Omental fat pad (tissue), 4 donors: ENCODE measurements around the gene KLC4. TPM values are rescaled to one million over a fixed set of nuclear protein-coding genes. Genes with fewer than 3 reads are reported as not detected.

Experiments
- ATAC-seq: fragments of 150-250 bp; one replicate; pipeline ENCODE4 v1.9.1; 2016; ENCODE audit warnings: mild to moderate bottlenecking, moderate library complexity; ENCODE audit not compliant: low FRiP score
- DNase-seq: peaks from one replicate; pipeline ENCODE4 v3.0.0-alpha.2; 2019; ENCODE audit warnings: low spot score
- CTCF ChIP-seq, 3 donors: fragments of 450-650 bp; IDR thresholded peaks; one replicate each; pipeline ENCODE4 v1.5.1; 2016 to 2017; ENCODE audit warnings: antibody characterized with exemption in 3 of 3, mild to moderate bottlenecking in 3 of 3, moderate library complexity in 2 of 3
- total RNA-seq, 4 donors: library from RNA; depleted of rRNA; stranded (reverse); fragments of >200 nt; gene quantifications; one replicate each; pipeline ENCODE4 v1.1.0, GENCODE V29; 2016

KLC4 gene
- total RNA-seq, 4 donors from 2014 or later = 15.2 to 21.1 (median 16.5) TPM

GRCh38 chr6:43120101-43120763 lies 60.8 kb downstream of the KLC4 start:
- ATAC-seq = no peak
- no peak for DNase-seq
- TF ChIP-seq CTCF (IDR thresholded peaks at IDR 0.05) = no peak

- DNase-seq (peak; percentile 56), ATAC-seq (peak; percentile 91)
- no peak for TF ChIP-seq CTCF (IDR thresholded peaks at IDR 0.05)
Measured at GRCh38 chr6:43120944-43121913, 61.8 kb downstream of the KLC4 start.

GRCh38 chr6:43122146-43122545 lies 62.7 kb downstream of the KLC4 start:
- TF ChIP-seq CTCF (IDR thresholded peaks at IDR 0.05) = no peak
- ATAC-seq (no peak), DNase-seq (no peak)

GRCh38 chr6:43123461-43124314 lies 64.3 kb downstream of the KLC4 start:
- TF ChIP-seq CTCF (IDR thresholded peaks at IDR 0.05) = no peak
- ATAC-seq = no peak
- DNase-seq = no peak

- ATAC-seq (no peak), DNase-seq (no peak)
- TF ChIP-seq CTCF (IDR thresholded peaks at IDR 0.05) = no peak
Measured at GRCh38 chr6:43124481-43124880, 65.0 kb downstream of the KLC4 start.

Other genes starting within 250 kb of the KLC4 start
- gene RPL7L1, start 180.0 kb upstream of the KLC4 start, total RNA-seq = 100 to 1,000 TPM in 2 of 4 donors, 10 to 100 TPM in 2; 93.0 to 138 (median 105) TPM
- gene PTCRA, start 143.6 kb upstream of the KLC4 start, total RNA-seq = under 1 TPM in 1 of 4 donors, not detected in 3; 0.72 TPM
- gene CNPY3, start 130.2 kb upstream of the KLC4 start, total RNA-seq = 10 to 100 TPM; 28.4 to 43.7 (median 32.6) TPM
- 1 to 10 TPM in 2 of 4 donors, under 1 TPM in 1, not detected in 1; 0.84 to 1.1 (median 1.0) TPM for gene GNMT, start 98.9 kb upstream of the KLC4 start, total RNA-seq
- gene PEX6, start 80.5 kb upstream of the KLC4 start, total RNA-seq = 10 to 100 TPM in 3 of 4 donors, 1 to 10 TPM in 1; 5.0 to 22.1 (median 12.8) TPM
- gene PPP2R5D, start 75.1 kb upstream of the KLC4 start, total RNA-seq = 10 to 100 TPM; 18.0 to 41.5 (median 37.4) TPM
- gene MEA1, start 45.7 kb upstream of the KLC4 start, total RNA-seq = 10 to 100 TPM; 39.6 to 67.8 (median 45.5) TPM
- gene KLHDC3, start 45.4 kb upstream of the KLC4 start, total RNA-seq = 100 to 1,000 TPM in 1 of 4 donors, 10 to 100 TPM in 3; 58.0 to 106 (median 95.0) TPM
- gene RRP36, start 38.0 kb upstream of the KLC4 start, total RNA-seq = 10 to 100 TPM; 44.1 to 54.2 (median 48.7) TPM
- gene CUL7, start 5.8 kb upstream of the KLC4 start, total RNA-seq = 10 to 100 TPM; 10.1 to 17.3 (median 14.3) TPM
- gene MRPL2, start 197 bp upstream of the KLC4 start, total RNA-seq = 10 to 100 TPM; 10.7 to 32.2 (median 19.3) TPM
- 10 to 100 TPM; 11.5 to 38.9 (median 13.8) TPM for gene PTK7, start 16.7 kb downstream of the KLC4 start, total RNA-seq
- 10 to 100 TPM; 21.5 to 37.8 (median 24.4) TPM for gene SRF, start 111.6 kb downstream of the KLC4 start, total RNA-seq
- 10 to 100 TPM; 24.6 to 41.6 (median 28.7) TPM for gene CUL9, start 122.6 kb downstream of the KLC4 start, total RNA-seq
- 10 to 100 TPM; 57.0 to 88.1 (median 74.7) TPM for gene DNPH1, start 169.8 kb downstream of the KLC4 start, total RNA-seq
- gene TTBK1, start 183.8 kb downstream of the KLC4 start, total RNA-seq = not detected
- not detected for gene SLC22A7, start 238.6 kb downstream of the KLC4 start, total RNA-seq
- 1 to 10 TPM in 1 of 4 donors, under 1 TPM in 2, not detected in 1; 0.84 to 7.9 (median 0.94) TPM for gene CRIP3, start 249.2 kb downstream of the KLC4 start, total RNA-seq